DMS153 treated with DMSO at 0.1 percent for 48 hours (cell line): ENCODE data around the gene ARID1B.

ENCODE experiments used
- DNase-seq: peaks from one replicate; lab custom pipeline; 2025; ENCODE audit not compliant: unreplicated experiment; lab: John Stamatoyannopoulos, UW

Gene ARID1B

DNA sequence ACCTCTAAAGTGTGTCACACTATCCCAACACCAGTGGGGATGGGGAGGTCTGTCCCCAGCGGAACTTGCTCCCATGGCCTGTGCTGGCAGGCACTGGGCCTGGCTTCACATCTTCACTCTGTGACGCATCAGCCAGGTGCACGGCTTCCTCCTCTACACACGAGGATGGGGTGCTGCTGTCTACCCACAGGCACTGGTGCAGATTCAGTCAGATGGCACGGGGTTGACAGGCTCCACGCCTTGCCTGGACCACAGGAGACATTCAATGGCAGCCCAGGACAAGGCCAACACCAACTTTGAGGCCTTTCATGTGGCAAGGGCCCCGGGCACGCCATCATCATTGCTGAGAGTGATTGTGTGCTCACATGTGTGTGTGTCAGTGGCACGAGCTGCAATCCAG is 453.7 kb downstream of the ARID1B start:
- DNase-seq, result no peak

DNA sequence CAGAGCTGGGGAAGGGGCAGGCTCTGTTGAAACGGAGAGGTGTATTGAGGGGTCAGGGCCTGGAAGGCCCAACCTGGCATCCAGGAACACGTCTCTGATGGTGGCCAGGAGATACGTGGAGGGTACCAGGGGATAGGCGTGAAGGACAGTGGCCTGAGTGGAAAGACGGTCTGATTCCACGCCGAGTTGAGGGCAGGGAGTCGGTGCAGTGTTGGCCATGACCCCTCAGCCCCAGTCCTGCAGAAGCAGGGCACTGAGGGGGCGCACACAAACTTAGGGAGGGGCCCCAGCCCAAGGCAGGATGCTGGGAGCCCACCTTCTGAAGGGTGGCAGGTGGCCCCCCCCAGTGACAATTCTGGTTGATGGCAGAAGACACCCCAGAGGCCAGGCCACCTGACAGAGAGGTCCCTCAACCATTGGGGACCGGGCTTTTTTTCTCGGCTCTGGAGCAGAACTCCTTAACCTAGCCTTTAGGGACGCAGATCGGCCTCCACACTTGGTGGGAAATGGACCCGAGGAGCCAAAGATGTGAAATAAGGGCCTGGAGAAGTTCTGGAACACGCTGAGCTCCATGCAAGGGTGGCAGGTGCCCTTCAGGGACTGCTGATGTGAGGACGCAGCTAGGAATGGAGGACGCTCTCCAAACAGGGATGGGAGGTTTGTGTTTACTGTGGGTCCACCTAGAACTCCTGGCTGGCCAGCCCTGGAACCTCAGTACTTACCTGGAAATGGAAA is 455.1 kb downstream of the ARID1B start:
- no peak for DNase-seq

DNA sequence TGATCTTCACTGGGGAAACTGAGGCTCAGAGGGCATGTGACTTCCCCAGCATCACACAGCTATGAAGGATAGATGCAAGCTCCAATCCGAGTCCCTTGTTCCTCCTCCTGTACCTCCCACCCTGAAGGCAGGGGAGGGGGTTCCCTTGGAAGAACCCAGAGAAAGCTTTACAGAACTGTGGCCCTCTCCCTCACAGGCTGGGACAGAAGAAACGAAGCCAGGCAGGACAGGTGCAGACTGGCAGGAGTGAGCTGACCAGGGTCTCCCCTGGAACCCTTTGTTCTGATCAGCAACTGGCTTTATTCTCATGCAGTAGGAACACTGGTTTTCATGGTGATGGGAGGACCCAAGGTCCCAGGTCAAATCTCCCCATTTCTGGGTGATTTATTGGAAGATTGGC is 456.0 kb downstream of the ARID1B start:
- DNase-seq, result no peak

DNA sequence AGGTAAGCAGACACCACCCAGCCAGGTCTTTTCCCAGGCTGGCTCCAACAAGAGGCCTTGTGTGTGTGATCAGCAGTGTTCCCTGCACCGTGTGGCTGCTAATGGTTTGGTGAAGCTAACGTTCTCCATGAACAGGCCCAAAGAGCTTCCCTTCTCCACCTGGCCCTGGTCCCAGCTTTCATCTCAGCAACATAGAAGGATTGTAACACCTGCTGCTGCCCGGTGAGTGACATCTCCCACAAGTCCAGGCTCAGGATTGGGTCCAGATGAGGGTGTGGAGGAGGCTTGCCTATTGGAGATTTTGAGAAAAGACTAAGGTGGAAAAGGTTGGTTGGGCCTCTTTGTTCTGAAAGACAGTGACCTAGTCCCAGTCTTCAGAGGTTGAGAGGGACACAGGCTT is 456.5 kb downstream of the ARID1B start:
- no peak for DNase-seq

DNA sequence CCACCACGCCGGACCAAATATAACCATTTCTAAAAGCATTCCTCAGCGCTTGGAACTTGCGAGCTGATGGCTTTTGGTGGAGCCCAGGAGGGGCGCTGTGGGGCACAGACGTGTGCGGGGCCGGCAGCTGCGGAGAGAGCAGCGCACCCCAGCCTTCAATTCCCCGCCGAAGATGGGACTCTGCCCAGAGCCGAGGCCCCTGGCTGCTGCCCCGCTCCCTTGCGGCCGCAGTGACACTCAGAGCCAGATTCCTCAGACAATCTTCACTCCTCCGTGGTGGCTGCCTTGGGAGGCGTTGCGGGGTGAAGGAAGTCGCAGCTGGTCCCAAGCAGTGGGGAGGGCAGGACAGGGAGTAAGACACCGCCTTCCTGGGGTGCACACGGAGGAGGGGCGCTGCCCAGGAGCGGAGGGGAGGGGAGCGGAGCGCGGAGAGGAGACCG is 458.4 kb downstream of the ARID1B start:
- DNase-seq, result no peak

DNA sequence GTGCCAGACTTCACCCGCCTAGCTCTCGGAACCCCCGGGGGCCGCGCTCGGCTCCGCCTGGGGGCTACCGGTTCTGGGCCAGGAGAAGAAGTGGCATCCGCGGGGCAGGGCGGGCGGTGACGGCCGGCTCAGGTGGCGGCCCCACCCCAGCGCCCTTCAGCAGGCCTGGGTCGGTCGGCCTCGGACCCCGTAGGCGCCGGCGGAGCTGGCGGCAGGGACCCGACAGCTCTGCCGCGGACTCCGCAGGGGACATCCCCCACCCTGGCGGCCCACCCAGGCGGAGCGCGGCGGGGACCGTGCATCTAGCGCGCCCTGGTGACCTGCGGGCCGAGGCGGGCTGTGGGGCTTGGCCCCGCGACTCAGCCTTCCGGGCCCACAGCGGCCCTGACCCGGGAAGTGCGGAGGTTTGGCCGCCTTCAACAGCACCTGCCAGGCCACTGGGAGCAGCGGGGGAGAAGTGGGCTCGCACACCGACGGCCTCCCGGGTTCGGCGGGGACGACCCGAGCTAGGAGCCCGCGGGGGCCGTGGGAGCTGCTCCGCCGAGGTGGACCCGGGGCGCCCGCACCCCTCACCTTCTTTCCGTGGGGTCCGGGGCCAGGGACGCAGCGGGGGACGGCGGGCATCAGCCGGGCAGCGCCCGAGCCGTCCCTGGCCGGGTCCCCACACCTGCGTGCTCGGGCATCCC is 459.0 kb downstream of the ARID1B start:
- no peak for DNase-seq

DNA sequence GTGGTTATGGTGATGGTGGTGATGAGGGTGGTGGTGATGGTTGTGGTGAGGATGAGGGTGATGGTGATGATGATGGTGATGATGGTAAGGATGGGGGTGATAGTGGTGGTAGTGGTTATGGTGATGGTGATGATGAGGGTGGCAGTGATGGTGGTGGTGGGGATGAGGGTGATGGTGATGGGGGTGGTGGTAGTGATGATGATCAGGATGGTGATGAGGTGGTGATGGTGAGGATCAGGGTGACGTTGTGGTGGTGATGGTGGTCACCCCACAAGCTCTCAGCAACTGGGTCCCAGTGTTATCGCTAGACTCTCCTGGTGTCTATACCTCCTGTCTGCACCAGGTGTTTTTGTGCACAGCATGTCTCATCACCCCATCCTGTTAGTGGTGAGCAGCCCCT is 461.2 kb downstream of the ARID1B start:
- DNase-seq, result no peak

DNA sequence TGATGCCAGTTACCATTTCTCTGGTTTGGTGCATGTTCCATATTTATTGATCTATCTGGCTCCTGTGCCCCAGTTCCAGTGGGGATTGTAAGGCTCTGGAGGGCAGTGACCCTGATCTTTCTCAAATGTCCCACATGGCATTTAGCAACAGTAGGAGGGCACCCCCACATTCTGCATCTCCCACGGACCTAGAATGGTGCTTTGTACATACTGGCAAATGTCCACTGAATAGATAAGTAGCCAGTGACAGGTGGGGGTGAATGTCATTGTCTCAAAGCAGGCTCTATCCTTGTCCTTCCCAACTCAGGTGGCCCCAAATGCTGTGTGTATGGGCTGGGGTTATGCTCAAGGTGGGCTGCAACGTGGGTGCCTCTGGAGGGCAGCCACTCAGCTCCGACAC is 462.0 kb downstream of the ARID1B start:
- no peak for DNase-seq

DNA sequence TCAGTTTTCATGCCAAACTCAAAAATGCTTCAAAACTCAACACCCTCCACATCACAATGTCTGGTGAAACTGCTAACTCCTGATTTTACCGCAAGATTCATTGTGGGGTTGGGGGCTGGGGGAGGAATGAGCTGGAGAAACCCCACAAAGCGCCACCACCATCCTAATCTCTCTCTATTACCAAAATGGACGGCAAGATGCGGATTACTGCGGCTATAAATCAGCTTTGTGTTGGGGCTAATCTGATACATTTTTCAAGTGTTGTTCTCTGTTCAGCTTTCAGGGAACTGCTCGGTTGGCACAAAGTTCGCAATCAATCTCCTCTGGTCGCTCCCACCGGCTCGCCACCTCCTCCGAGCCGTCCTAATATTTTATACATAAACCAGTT is 462.5 kb downstream of the ARID1B start:
- no peak for DNase-seq

DNA sequence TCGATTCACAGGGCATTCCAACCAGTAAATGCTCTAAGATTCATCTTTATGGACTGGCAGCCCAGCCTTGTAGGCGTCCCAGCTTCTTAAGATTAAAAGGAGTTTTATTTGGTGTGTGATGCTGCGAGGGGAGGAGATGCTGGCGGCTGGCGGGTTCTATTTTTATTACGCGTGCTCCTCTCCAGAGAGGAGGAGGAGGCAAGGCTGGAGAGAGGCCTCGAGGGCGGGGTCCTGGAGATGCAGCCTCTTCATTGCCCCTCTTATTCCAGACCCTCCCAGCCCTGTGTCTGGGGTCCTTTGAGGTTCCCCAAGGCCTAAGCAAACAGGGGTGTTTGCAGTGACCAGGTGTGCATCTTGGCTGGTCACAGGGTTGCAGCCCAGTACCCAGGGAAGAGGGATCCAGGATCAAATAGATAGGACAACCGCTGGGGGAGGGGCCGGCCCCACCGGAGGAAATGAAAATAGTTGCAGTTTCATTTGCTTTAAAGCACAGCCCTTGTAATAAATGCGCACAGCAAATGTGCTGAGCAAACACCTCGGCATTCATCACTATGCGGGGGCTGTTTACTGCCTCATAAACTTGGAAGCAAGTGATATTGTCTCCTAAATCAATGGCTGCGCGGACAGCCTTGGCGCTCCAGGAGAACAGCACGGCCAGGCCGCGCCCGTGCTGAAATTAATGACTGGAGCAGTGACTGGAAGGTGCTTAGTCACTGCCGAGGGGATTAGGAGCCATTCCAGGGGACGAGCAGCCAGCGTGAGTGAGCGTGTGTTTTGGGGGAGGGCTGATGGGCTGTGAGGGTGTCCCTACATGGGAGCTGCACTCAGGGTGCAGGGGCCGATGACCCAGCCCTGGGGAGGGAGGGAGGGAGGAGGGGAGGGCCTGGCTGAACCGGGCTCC is 463.1 kb downstream of the ARID1B start:
- DNase-seq, result peak; percentile 36

DNA sequence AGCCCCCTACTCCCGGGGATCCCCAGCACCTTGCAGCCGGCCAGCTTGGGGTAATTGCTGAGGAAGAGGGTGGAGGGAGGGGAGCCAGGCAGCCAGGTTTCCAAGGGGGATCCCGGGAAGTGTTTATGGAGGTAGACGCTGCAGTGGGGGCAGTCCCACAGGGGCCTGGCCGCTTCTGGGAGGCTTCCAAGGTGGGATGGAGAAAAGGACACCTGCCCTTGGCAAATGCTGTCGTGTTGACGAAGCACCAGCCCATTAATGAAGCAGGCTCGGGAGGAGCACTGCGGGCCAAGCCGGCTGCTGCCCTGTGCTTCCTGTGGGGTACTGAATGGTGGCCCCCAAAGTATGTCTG is 463.8 kb downstream of the ARID1B start:
- no peak for DNase-seq

DNA sequence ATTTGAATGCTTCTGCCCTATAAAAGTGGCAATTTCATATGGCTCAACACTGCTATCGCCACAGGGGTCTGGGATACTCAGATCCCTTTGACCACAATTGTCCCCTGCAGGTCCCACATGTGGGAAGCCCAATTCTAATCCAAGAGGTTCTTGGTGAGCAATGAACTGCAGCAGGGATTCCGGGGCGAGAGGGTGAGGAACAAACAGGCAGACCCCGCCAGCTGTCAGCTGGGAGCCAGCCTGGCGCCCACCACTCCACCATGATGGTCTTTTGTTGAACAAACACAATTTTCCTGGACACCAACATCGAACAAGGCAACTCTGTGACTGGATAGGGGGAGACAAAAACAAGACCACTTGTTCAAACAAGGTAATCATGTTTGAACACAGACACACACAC is 465.6 kb downstream of the ARID1B start:
- DNase-seq, result no peak

DNA sequence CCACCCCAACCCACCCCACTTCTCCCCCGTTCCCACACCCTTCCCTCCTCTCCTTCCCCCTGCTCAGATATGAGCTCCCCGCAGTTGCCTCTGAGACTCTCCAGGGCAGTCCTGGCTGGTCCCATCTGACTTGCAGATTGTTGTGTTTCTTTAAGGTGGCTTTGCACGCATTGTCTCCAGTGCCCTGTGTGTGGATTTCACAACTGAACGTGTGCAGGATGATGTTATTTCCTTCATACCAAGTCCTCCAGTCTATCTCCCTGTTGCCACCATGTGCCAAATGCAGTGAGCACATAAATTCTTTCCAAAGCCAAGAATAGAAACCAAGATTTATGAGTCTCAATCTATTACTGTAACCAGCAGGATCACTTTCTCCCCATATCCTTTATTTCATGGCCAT is 467.0 kb downstream of the ARID1B start:
- no peak for DNase-seq

DNA sequence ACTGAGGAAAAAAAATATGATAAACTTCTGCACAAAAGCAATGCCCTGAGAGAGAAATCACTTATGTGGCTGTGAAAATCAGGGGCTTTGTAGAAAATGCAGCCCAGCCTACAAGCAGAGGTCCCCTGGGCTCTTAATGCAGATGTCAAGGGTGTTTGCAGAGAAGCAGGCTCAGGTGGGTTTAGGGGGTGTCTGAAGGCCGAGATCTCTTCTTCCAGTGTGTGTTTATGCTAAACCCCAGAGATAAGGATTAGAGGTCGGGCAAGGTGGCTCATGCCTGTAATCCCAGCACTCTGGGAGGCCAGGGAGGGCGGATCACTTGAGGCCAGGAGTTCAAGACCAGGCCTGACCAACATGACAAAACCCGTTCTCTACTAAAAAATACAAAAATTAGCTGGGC is 467.6 kb downstream of the ARID1B start:
- DNase-seq, result no peak

DNA sequence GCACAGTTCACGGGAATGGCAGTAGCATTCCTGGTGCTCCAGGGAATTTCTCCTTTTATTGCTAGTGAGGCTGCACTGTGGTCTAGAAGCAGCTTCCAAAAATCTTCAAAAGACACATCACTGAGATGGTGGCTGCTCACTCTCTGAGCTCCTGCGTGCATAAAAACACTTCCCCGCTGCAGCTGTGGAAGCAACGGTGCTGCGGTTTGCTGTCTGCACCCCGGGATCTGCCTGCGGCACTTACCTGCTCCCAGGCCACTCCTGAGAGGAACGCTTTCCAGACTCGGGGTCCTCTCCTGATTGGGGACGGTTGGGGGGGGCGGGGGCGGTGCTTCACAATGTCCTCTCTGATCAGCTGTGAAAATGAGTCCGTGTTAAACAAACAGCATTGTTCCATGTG is 468.3 kb downstream of the ARID1B start:
- no peak for DNase-seq

DNA sequence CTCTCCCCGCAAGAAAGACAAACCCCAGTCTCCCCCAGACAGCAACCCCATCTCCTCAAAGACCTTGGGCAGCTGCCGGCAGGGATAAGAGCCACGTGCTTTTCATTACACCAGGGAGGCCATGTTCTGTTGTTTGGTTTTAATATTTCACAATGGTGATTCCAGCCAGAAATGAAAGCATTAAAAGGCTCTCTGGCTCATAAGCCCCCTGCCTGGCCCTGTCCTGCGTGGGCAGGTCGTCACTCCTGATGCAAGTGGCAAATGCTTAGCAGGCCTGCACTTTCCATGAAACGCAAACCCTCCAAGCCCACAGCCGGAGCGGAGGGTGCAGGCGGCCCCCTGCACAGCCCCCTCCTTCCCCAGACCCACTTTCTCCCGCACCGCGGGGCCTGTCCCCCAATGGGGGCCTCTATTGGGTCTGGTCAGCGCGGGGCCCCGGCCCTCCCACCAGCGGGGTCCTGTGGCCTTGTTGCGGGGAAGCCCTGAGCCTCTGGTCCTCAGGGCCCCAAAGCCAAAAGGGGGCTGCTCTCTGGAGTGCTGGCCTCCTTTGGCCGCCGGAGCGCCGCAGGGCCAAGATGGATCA is 469.0 kb downstream of the ARID1B start:
- no peak for DNase-seq

DNA sequence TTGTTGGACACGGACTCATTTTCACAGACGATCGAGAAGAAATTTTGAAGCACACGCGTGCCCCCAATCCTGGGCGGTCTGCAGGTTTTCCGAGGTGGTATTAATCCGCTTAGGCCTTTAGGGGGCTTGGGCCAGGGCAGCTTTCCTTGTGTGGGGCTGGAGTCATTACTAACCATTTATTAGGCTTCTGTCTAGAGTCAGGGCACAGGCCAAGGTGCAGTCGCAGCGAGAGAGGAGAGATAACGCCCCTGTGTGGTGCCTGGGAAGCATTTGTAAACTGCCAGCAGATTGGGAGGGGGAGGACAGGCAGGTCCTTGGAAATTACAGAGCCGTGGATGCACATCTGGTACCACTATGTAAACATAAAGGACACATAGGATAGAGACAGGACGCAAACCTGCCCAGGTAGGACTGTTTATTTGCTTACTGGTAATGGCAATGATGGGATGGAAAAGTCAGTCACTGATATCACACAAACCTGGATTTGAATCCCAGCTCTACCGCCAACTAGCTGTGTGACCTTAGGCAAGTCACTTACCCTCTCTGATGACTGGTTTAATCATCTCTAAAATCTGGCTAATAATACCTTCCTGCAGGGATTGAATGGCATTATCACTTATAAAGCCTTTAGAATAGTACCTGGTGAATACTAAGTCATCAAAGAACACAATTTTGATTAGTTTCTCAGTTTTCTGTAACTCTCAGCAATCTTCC is 469.8 kb downstream of the ARID1B start:
- no peak for DNase-seq

DNA sequence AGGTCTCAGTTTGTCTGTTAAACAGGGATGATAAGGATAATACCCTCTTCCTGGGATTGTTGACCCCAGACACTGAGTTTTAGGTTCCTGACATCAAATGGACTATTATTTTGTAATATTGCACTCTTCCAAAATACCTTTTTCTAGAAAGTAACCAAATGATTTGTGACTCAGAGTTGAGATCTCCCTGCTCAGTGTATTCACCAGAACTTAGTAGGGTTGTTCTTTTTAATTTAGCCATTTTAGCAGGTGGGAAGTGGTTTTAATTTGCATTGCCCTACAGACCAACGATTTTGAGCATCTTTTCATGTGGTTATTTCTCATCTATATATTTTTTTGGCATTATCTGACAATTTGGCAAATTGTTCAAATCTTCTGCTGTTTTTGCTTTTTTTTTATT is 471.1 kb downstream of the ARID1B start:
- no peak for DNase-seq

DNA sequence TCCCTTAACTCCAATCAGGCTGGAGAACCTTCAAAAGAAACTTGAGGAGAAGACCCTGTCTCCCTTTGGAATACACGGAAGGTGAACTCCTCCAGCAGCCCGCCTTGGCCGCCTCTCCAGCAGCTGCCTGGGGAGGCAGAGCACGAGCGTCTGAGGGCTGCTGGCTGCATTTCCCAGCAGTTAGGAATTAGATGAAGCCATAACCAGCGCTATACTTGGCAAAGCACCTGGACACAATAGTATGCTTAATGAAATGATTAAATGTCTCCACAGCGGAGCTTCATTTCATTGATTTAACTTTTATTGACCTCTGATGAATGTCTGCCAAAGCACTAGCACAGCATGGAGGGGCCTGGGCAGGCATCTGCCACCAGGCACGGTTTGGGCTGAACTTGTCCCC is 472.6 kb downstream of the ARID1B start:
- no peak for DNase-seq

DNA sequence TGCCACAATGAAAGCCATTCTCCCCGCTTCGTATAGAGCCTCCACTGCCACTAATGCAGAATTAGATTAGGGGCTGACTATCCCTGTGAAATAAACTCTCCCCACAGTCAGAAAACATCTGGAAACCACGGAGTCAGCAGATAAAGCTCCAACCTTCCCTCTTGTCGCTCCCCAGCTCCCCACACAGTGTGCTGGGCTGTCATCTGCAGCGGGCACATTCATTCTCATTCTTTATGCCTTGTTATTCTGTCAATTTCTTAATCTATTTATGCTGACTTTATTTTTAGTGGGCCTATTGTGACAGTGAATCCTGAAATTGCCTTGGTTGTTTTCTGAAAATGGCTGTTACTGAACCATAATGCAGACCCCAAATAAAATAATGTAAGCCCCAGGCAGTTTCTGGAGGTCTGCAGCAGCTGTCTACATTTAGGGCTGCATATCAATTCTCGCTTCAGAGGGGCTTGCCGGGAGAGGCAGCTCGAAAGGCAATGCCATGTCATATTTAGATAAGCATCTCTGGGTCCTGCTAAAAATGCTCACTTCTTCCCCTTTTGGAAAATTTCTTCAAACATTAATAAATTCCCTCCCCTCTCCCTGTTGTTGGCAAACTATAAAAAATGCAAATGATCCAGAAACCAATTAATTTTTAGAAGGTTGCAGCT is 474.5 kb downstream of the ARID1B start:
- DNase-seq, result no peak
